HepG2 (cell line): ENCODE data around the gene HSPA1B. TPM values are rescaled to one million over a fixed set of nuclear protein-coding genes. Genes with fewer than 3 reads are reported as not detected.

Experiments used
- BORCS8-MEF2B ChIP-seq: sonication (generic); formaldehyde crosslinking; IDR thresholded peaks from 2 replicates; pipeline ENCODE4 v1.8.0; 2022; ENCODE audit warnings: mild to moderate bottlenecking, missing genetic modification reagents
- CREB1 ChIP-seq, 2 experiments: fragments of 450-650 bp in 1 of 2; IDR thresholded peaks; 2 replicates each; pipeline ENCODE4 v1.6.1; 2016 to 2017; ENCODE audit warnings: control low read depth in 1 of 2, mild to moderate bottlenecking in 1 of 2, missing compliant biosample characterization in 1 of 2, missing genetic modification characterization in 1 of 2
- DMAP1 ChIP-seq: IDR thresholded peaks from 2 replicates; pipeline ENCODE4 v1.6.1; 2016
- ELF3 ChIP-seq: IDR thresholded peaks from 2 replicates; pipeline ENCODE4 v1.6.1; 2016; ENCODE audit warnings: missing genetic modification reagents, missing compliant biosample characterization
- FOXC1 ChIP-seq: sonication (generic); formaldehyde crosslinking; IDR thresholded peaks from 2 replicates; pipeline ENCODE4 v1.8.0; 2022; ENCODE audit warnings: mild to moderate bottlenecking, missing genetic modification reagents, borderline replicate concordance
- GLI4 ChIP-seq: sonication (generic); formaldehyde crosslinking; IDR thresholded peaks from 2 replicates; pipeline ENCODE4 v1.5.1; 2020; ENCODE audit warnings: missing genetic modification reagents, mild to moderate bottlenecking, moderate library complexity, borderline replicate concordance
- PAF1 ChIP-seq: IDR thresholded peaks from 2 replicates; pipeline ENCODE4 v1.6.1; 2016; ENCODE audit warnings: missing genetic modification reagents, missing compliant biosample characterization
- RXRA ChIP-seq: sonication (generic); formaldehyde crosslinking; IDR thresholded peaks from 2 replicates; pipeline ENCODE4 v1.5.1; 2020; ENCODE audit warnings: missing genetic modification reagents
- SP140L ChIP-seq: sonication (generic); formaldehyde crosslinking; IDR thresholded peaks from 2 replicates; pipeline ENCODE4 v1.4.0; 2020; ENCODE audit warnings: missing genetic modification reagents, borderline replicate concordance
- SP2 ChIP-seq: sonication (generic); formaldehyde crosslinking; IDR thresholded peaks from 2 replicates; pipeline ENCODE4 v1.5.1; 2020; ENCODE audit warnings: mild to moderate bottlenecking, missing genetic modification reagents
- TP53 ChIP-seq: sonication (generic); formaldehyde crosslinking; conservative IDR thresholded peaks from 2 replicates; pipeline ENCODE4 v1.4.0; 2020; ENCODE audit warnings: missing genetic modification reagents
- ZFP41 ChIP-seq: sonication (generic); formaldehyde crosslinking; IDR thresholded peaks from 2 replicates; pipeline ENCODE4 v1.4.0; 2020; ENCODE audit warnings: mild to moderate bottlenecking, missing genetic modification reagents, borderline replicate concordance
- ZFY ChIP-seq: sonication (generic); formaldehyde crosslinking; IDR thresholded peaks from 2 replicates; pipeline ENCODE4 v1.4.0; 2020; ENCODE audit warnings: missing genetic modification reagents
- ZNF17 ChIP-seq: sonication (generic); formaldehyde crosslinking; IDR thresholded peaks from 2 replicates; pipeline ENCODE4 v1.5.0; 2020; ENCODE audit warnings: mild to moderate bottlenecking, missing genetic modification reagents
- ZNF253 ChIP-seq: sonication (generic); formaldehyde crosslinking; IDR thresholded peaks from 2 replicates; pipeline ENCODE4 v1.8.0; 2022; ENCODE audit warnings: mild to moderate bottlenecking, missing genetic modification reagents, borderline replicate concordance
- ZNF451 ChIP-seq: sonication (generic); formaldehyde crosslinking; IDR thresholded peaks from 2 replicates; pipeline ENCODE4 v1.5.0; 2020; ENCODE audit warnings: mild to moderate bottlenecking, missing genetic modification reagents
- ZNF558 ChIP-seq: sonication (generic); formaldehyde crosslinking; IDR thresholded peaks from 2 replicates; pipeline ENCODE4 v1.9.0; 2022; ENCODE audit warnings: mild to moderate bottlenecking, missing genetic modification reagents, borderline replicate concordance
- ZNF598 ChIP-seq: sonication (generic); formaldehyde crosslinking; IDR thresholded peaks from 2 replicates; pipeline ENCODE4 v1.5.1; 2020; ENCODE audit warnings: mild to moderate bottlenecking, missing genetic modification reagents, borderline replicate concordance
- polyA plus RNA-seq, 8 experiments: library from polyadenylated mRNA; depleted of rRNA in 3 of 8; stranded (reverse) in 7 of 8; unstranded in 1 of 8; fragments of >200 nt; fragmentation: Illumina TruSeq in 4 of 8; extraction: Trizol in 4 of 8; gene quantifications; 2 replicates each; pipeline versions ENCODE4 v1.2.1 to v1.2.3, GENCODE V29; 2011 to 2016; ENCODE audit warnings: low read depth in 4 of 8, missing spikeins in 1 of 8, mixed read lengths in 1 of 8; ENCODE audit not compliant: insufficient read depth in 1 of 8
- total RNA-seq, 5 experiments: library from RNA; depleted of rRNA; stranded (reverse); fragments of >200 nt; fragmentation: Illumina TruSeq; extraction: Trizol; gene quantifications; 2 replicates each; pipeline ENCODE4 v1.2.3, GENCODE V29; 2016; ENCODE audit warnings: low read depth in 1 of 5
- TF ChIP-seq, protein P1 (sequence below): sonication (generic); formaldehyde crosslinking; IDR thresholded peaks from 2 replicates; pipeline ENCODE4 v1.5.0; 2020; ENCODE audit warnings: missing genetic modification reagents
- TF ChIP-seq, protein P2 (sequence below): sonication (generic); formaldehyde crosslinking; IDR thresholded peaks from 2 replicates; pipeline ENCODE4 v1.4.0; 2020; ENCODE audit warnings: mild to moderate bottlenecking, missing genetic modification reagents
- TF ChIP-seq, protein P3 (sequence below), 2 experiments: IDR thresholded peaks; 2 replicates each; pipeline ENCODE4 v1.6.1; 2011 to 2012; ENCODE audit warnings: low read length in 2 of 2, borderline replicate concordance in 1 of 2, low read depth in 1 of 2, mild to moderate bottlenecking in 1 of 2, moderate library complexity in 1 of 2
- TF ChIP-seq, protein P4 (sequence below): sonication (generic); formaldehyde crosslinking; IDR thresholded peaks from 2 replicates; pipeline ENCODE4 v1.5.0; 2020; ENCODE audit warnings: mild to moderate bottlenecking, missing genetic modification reagents

The HSPA1B gene
- total and polyA plus RNA-seq, 2 of the 13 experiments (the other 11 are each of a cell fraction or from before 2014, with no cell fraction given) = 26.0 to 186 TPM

DNA sequence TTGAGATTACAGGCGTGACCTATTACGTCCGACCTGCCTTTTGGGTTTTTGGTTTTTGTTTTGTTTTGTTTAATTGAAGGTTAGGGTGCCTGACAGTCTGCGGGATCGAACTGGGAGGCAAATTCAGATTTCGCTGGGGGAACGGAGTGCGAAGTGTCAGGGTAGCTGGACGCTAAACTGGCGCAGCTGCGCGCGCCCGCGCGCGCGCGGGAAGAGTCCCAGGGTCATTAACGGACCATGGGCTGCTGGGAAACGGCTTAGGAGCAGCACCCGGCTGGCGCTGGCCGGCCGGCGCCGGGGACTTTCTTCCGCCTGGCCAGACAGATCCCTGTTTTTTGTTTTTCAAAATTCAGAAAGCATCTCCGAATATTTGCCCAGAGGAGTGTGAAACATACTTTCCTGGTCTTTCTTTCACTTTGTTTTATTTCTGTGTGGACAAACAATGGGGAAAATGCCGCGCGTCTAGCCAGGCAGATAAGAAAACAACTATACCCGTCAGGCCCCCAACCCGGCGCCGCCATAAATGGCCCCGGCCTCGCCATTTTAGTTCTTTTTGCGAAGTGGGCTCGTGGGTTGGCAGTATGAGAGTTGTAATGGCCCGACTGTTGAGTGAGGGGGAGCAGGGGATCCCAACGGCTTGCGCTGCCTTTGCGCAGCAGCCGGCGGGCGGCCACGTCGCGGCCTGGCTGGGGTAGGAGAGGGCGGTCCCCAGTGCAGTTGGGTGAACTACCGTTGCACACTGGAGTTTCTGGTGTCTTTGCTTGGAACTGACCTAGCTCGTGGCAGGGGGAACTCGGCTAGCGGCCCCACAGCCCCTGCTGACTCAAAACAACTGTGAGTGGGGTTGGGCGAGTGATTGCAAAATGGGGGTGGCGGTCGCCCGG, 7.1 kb downstream of the HSPA1B start (continued):
- TF ChIP-seq, protein P1, sequence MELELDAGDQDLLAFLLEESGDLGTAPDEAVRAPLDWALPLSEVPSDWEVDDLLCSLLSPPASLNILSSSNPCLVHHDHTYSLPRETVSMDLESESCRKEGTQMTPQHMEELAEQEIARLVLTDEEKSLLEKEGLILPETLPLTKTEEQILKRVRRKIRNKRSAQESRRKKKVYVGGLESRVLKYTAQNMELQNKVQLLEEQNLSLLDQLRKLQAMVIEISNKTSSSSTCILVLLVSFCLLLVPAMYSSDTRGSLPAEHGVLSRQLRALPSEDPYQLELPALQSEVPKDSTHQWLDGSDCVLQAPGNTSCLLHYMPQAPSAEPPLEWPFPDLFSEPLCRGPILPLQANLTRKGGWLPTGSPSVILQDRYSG (CRISPR knock-in tag) = peak; percentile 65
- TF ChIP-seq, protein P2, sequence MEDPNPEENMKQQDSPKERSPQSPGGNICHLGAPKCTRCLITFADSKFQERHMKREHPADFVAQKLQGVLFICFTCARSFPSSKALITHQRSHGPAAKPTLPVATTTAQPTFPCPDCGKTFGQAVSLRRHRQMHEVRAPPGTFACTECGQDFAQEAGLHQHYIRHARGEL = peak; percentile 72; the same call in 1 of the 2 replicates
- TF ChIP-seq ZNF451 (CRISPR knock-in tag) = peak; percentile 34; the same call in 1 of the 2 replicates
- peak; percentile 38; the same call in 1 of the 2 replicates for TF ChIP-seq ELF3 (CRISPR knock-in tag)
- 0 out of 2 replicates have a peak, but pooled peaks have one; percentile 48 for TF ChIP-seq SP2 (CRISPR knock-in tag)
- no peak for TF ChIP-seq ZNF253 (CRISPR knock-in tag)
- TF ChIP-seq ZFY (CRISPR knock-in tag) = peak; percentile 90
- peak; percentile 86; the same call in 1 of the 2 replicates for TF ChIP-seq ZNF598 (CRISPR knock-in tag)
- TF ChIP-seq, protein P3, sequence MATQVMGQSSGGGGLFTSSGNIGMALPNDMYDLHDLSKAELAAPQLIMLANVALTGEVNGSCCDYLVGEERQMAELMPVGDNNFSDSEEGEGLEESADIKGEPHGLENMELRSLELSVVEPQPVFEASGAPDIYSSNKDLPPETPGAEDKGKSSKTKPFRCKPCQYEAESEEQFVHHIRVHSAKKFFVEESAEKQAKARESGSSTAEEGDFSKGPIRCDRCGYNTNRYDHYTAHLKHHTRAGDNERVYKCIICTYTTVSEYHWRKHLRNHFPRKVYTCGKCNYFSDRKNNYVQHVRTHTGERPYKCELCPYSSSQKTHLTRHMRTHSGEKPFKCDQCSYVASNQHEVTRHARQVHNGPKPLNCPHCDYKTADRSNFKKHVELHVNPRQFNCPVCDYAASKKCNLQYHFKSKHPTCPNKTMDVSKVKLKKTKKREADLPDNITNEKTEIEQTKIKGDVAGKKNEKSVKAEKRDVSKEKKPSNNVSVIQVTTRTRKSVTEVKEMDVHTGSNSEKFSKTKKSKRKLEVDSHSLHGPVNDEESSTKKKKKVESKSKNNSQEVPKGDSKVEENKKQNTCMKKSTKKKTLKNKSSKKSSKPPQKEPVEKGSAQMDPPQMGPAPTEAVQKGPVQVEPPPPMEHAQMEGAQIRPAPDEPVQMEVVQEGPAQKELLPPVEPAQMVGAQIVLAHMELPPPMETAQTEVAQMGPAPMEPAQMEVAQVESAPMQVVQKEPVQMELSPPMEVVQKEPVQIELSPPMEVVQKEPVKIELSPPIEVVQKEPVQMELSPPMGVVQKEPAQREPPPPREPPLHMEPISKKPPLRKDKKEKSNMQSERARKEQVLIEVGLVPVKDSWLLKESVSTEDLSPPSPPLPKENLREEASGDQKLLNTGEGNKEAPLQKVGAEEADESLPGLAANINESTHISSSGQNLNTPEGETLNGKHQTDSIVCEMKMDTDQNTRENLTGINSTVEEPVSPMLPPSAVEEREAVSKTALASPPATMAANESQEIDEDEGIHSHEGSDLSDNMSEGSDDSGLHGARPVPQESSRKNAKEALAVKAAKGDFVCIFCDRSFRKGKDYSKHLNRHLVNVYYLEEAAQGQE (IDR thresholded peaks at IDR 0.05; ENCODE audit: borderline replicate concordance in 1 of 2, low read depth in 1 of 2, low read length in 2 of 2) = peak in 1 of 2 experiments; percentile 77; a peak in 2 of 4 replicates
- peak; percentile 47; the same call in 1 of the 2 replicates for TF ChIP-seq GLI4
- TF ChIP-seq FOXC1 = peak; percentile 88
- peak; percentile 37; the same call in 1 of the 2 replicates for TF ChIP-seq PAF1 (CRISPR knock-in tag)
- no peak for TF ChIP-seq ZNF17 (CRISPR knock-in tag)
- peak; percentile 57; the same call in 1 of the 2 replicates for TF ChIP-seq ZFP41 (CRISPR knock-in tag)
- TF ChIP-seq DMAP1 (CRISPR knock-in tag) = peak; percentile 88
- peak; percentile 91 for TF ChIP-seq BORCS8-MEF2B (CRISPR knock-in tag)
- TF ChIP-seq CREB1 (IDR thresholded peaks at IDR 0.05) = no peak; the same call in 1 of the 2 replicates
- TF ChIP-seq CREB1 (CRISPR knock-in tag; IDR thresholded peaks at IDR 0.05) = peak; percentile 21; the same call in 1 of the 2 replicates
- TF ChIP-seq RXRA = peak; percentile 51; the same call in 1 of the 2 replicates
- TF ChIP-seq, protein P4, sequence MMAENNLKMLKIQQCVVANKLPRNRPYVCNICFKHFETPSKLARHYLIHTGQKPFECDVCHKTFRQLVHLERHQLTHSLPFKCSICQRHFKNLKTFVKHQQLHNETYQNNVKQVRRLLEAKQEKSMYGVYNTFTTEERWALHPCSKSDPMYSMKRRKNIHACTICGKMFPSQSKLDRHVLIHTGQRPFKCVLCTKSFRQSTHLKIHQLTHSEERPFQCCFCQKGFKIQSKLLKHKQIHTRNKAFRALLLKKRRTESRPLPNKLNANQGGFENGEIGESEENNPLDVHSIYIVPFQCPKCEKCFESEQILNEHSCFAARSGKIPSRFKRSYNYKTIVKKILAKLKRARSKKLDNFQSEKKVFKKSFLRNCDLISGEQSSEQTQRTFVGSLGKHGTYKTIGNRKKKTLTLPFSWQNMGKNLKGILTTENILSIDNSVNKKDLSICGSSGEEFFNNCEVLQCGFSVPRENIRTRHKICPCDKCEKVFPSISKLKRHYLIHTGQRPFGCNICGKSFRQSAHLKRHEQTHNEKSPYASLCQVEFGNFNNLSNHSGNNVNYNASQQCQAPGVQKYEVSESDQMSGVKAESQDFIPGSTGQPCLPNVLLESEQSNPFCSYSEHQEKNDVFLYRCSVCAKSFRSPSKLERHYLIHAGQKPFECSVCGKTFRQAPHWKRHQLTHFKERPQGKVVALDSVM = no peak
- TF ChIP-seq SP140L = no peak; the same call in 1 of the 2 replicates
- TF ChIP-seq ZNF558 = peak; percentile 84; the same call in 1 of the 2 replicates
- 0 out of 2 replicates have a peak, but pooled peaks have one; percentile 51 for TF ChIP-seq TP53 (CRISPR knock-in tag)
